Stromal cell of bone marrow (primary cell): ENCODE results near the gene KCNJ18.
"Not testable (repeated sequence)": the region's sequence is repeated elsewhere in the genome, so short reads cannot be mapped to it uniquely, and the experiment has no call there.

ENCODE experiments used
- DNase-seq: peaks from one replicate; pipeline ENCODE4 v3.0.0-alpha.2; 2012; ENCODE audit warnings: low read depth

Gene KCNJ18

DNA sequence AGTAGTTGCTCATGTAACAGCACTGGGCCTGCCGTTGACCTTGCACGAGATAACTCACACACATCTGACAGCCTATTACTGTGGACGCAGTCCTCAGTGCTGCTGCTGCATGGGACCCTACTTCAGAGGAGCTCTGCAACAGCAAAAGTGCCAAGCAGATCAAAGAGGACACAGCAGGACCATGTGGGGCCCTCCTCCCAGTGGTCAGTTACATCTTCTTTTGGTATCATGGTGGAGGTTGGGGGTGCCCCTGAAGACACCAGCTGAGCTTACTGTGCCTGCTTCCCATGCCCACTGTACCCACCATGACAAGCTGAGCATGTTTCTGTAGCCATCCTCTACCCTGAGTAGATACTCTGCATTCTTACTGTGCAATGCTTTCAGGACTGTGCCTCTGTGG is 41.6 kb downstream of the KCNJ18 start:
- DNase-seq, result not testable (repeated sequence)

DNA sequence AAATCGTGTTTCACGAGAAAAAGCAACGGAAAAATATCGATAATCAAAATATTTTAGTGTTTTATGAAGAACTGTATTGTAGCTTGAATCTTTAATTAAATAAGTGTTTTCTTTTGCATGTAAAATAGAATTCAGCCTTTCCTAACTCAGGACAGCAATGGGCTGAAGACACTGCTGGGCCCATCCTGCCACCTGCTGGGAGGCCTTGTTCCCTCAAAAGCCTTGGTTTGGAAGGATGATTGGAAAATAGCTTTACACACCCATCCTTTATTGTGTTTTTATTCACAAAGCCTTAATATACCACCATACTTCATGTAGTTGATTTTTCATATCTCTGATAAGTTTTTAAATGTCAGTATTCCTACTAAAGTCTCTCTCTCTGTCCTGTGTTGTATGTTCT is 43.5 kb downstream of the KCNJ18 start:
- DNase-seq, result not testable (repeated sequence)

DNA sequence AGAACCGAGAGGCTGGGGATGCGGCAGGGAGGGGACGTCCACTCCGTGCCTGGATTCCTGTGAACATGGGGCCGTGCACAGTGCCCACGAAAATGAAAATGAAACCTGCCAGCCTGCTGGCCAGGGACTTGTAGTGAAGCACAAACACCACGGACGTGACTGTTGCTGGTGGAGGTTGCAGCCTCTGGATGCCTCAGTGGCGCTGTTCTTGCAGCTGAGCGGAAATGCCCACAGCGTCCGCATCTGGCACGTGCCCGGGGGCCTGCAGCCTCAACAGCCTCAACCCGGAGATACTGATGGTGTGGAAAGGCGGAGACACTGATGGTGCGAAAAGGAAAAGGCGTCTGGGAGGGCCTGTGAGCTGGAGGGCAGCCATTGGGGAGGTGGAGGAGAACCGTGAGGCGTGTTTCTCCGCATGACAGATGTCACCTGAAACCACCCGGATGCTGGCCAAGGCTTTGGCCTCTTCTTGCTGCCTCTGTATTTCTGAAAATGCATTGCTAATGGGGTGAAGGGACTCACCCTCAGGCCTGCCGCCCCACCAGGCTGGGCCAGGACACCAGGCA is 44.8 kb downstream of the KCNJ18 start:
- DNase-seq, result not testable (repeated sequence)

DNA sequence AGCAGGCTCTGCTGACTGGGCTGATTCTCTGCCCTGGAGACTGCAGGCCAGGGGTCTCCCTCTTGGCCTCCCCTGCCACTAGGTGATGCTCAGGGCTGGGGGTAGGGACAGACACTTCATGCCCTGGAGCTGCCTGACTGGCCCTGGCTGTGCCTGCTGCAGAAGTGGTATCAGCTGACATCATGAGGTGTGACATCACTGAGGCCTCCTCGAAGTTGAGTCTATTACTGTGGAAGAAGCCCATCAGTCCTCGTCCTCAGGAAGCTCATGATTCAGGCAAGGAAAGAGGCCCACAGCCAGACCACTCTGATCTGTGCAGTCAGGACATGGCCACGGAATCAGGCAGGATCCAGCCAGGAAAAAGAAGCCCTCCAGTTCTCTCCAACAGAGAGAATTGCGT is 45.9 kb downstream of the KCNJ18 start:
- not testable (repeated sequence) for DNase-seq

DNA sequence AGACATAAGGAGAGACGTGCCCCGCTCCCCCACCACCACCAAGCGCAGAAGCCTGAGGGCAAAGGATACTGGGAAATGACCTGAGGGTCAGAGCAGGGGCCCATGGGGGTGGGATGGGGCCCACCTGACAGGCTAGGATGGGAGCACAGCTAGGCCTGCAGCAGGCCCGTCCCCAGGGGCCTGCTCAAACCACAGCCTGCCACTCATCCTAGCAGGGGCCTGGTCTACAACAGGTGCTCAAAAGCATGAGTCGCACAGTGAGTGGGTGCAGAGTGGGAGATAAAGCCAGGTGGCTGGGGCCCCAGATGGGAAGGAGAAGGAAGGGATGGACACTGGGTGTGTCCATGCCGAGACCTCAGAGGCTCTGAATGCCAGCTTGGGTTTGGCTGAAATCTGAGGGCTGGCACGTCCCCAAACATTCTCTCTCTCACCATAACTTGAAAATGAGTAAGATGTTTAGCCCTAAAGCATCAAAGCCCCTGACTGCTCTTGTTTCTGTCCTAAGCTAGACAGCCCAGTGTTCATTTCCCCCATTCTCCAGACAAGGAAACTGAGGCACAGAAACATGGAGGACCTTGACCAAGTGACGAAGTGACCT is 46.7 kb downstream of the KCNJ18 start:
- DNase-seq, result not testable (repeated sequence)

DNA sequence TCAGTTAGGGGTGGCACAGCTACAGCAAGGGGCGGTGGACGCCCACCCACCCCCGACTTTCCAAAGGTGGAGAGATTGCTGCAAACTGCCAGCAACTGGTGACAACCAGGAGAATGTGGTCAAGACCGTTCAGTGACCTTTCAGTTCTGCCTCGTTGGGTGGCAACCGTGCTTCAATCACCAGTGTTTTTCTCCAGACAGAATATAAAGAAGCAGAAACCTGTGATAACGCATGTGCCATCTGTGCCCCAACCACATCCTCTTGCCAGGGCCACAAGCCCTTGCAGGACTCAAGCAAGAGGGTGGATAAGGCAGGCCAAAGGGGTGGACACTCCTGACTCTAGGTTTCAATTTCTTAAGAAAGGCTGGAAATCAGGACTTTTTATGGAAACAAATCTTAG is 47.2 kb downstream of the KCNJ18 start:
- not testable (repeated sequence) for DNase-seq

DNA sequence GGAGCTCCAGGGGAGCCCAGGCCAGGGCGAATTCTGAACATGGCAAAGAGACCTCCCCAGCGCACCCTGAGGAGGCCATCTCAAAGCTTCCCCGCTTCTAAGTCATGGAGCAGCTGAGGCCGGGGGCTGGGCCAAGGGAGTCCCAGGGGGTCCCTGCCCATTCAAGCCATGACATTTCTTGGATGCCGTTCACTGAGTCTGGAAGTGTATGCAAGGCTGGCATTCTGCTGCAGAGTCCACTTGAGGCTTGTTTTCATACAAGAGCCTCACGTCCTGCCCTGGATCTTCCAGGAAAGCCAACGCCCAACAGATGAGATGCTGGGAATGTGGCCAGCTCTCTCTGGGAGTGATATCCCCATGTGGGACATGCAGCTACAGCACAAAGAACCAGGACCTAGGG is 48.5 kb downstream of the KCNJ18 start:
- not testable (repeated sequence) for DNase-seq

DNA sequence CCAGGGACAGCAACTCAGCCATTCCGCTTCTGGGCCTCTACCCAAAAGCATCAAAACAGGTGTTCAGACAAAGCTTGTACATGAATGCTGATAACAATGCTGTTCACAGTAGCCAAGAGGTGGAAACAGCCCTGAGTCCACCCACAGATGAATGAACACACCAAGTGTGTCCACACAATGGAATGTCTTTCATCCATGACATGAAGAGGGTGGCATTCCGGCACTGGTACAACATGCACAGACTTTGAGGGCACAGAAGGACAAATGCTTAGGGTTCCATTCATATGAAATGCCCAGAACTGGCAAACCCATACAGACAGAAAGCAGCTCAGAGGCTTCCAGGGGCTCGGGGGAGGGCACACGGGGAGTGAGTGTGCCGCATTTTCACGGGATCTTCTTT is 49.2 kb downstream of the KCNJ18 start:
- not testable (repeated sequence) for DNase-seq

DNA sequence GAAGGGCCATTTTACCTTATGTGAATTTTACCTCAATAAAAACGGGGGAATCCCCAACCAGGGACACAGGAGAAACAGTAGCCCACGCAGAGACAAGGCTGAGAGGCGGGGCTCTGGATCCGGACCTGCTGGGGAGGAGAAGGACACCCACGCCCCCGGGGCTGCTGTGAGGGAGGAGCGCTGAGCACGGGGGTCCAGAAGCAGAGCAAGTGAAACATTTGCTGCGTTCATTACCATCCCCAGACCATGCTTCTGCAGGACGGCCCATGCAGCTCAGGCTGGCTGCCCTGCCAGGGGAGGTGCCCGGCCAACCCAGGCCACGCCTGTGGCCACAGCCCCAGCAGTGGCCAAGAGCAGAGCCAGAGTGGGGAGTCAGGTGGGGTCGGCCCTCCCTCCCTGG is 50.0 kb downstream of the KCNJ18 start:
- no peak for DNase-seq

DNA sequence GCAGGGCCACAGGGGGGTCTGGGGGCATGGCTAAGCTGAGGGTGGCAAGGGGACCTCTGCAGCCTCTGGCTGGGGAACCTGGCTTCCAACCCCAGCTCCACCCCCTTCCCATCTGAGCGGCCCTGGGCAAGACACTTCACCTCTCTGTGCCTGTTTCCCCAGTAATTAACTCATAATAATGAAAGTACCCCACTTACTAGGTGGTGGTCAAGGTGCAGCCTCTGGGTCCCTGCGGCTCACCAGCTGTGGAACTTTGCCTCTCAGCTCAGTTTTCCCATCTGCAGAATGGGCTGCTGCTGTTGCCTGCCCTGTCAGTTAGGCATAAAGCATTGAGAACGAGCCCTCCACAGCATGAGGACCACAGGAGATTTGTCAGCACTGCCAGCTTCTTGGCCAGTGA is 51.8 kb downstream of the KCNJ18 start:
- not testable (repeated sequence) for DNase-seq

DNA sequence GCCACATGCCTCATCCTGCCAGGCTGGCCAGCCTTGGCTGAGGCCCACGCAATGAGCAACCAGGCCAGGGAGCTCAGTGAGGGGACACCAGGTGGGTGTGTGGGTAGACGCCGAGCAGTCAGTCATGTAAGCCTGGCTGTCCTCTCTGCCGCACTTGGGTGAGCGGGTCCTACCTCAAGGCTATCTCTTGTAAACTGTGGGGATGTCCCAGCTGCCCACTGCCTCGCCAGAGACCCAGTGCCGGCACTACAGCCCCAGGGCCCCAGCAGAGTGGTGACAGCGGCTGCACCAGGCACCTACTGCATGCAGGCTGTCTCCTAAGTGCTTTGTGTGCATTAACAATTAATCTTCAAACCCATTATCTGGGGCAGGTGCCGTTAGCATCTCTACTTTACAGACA is 52.3 kb downstream of the KCNJ18 start:
- DNase-seq, result not testable (repeated sequence)

DNA sequence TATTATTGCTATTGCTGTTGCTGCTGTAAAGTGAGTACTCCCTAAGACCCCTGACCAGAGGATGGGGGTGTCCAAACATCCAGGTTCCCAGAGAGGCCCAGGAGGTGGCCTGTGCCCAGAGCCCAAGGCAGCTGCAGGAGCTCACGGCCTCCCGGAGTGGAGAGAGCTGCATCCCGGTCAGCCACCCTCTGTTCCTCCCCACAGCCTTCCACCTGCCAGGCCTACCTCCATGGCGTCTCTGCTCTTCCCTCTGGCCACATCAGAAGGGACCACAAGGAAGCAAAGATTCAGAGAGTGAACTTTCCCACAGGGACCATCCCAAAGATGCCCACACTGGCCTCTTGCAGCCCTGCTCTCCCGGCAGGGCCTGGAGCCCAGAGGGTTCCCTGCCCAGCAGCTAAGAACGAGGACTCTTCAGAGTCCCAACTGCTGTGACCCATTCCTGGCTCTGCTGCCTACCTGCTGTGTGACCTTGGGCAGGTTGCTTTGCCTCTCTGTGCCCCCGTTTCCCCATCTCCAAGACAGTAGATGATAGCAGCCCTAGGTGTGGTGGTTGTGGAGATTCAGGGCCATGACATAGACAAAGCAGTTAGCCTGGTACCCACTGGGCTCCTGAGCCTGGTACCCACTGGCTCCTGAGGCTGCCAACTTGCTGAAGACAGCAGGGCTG is 53.2 kb downstream of the KCNJ18 start:
- not testable (repeated sequence) for DNase-seq

DNA sequence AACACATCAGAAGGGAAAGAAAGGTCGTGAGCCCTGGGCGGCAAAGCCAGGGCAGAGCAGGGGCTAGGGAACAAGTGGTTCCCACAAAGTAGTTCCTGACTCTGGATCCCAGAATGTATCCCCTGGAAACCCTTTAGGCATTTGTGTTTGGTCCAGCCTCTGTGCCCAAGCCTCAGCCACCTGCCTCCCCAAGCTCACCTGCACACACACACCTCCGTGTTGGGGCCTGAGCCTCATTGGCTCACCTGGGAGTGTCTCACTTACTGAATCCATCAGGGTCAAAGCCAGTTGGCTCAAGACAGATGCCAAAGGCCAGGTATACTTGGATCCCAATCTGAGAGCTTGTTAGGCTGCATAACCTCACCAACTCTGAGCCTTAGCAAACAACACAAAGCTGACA is 54.1 kb downstream of the KCNJ18 start:
- not testable (repeated sequence) for DNase-seq

DNA sequence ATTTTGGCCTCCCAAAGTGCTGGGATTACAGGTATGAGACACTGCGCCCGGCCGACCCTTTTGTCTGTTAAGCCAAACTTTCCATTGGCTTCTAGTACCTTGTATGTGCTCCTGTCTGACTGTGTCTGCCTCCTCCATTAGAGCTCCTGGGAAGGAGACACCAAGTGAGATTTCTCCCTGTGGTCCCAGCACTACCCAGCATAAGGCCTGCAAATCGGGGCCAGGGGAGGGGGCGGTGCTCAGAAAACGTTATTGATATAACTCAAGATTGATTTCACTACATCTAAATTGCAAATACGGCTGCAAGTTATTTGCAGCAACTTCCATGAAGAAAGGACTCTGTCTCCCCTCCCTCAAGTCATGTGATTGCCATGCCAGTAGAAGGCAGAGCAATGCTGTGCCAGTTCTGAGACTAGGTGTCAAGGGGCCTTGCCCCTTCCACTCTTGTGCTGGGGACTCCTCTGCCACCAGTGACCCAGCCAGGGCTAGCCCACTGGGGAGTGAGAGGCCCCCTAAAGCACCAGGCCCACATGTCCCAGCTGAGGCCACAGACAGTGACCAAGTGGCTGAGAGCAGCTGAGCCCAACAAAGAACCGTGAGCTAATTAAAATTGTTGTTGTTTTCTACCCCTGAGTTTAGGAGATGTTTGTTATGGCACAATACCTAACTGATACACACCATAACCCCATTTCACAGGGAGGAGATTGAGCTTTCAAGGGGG is 55.0 kb downstream of the KCNJ18 start:
- not testable (repeated sequence) for DNase-seq

DNA sequence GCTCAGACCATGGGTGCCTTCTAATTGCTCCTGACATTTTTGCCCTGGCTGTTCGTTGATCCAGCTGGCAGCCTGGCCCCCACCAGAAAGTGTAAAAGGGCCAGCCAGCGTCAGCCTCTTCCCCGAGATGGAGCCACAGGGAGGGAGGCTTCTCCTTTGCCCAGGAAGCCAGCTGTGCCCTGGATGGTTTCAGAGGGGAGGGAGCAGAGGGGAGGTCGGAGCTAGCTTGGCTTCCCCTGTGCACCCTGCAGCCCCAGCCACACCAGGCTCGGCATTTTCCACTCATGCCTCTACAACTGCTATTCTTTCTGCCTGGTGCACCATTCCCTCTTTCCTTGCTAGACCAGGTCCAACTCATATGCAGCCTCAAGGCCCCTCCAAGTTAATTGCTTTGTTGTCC is 56.4 kb downstream of the KCNJ18 start:
- DNase-seq, result not testable (repeated sequence)

DNA sequence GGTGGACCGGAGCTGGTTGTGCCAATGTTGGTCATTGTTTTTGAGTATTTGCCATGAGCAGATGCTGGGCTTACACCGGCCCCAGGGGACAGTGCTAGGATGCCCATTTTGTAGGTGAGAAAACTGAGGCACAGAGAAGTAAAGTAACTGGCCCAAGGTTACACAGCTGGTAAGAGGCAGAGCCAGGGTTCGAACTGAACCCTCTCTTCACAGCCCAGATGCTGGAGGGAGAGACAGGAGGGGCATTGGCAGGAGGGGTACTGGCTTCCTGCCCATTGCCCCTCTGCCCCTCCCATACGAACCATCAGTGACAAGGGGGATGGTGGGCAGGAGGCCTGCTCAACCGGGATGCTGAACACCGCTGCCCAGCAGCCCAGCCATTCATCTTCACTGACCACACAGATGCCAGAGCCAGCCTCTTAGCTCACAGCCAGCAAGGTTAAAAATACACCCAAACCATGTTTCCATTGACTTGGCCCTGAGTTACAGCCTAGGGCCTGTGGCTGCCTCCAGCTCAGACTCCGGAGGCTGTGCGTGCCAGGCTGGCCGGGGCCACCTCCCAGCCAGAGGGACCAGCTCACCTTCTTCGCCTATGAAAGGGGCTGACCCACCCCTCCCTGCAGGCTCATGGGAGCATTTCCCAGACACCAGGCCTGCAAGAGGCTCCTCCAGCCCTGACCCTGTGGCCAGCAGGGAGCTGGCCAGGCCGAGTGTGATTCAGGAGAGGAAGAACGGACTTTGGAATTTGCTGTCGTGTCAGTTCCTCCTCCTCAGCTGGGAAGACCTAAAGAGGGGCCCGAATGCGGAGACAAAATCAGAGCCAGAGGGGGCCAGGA is 57.6 kb downstream of the KCNJ18 start:
- DNase-seq, result not testable (repeated sequence)

DNA sequence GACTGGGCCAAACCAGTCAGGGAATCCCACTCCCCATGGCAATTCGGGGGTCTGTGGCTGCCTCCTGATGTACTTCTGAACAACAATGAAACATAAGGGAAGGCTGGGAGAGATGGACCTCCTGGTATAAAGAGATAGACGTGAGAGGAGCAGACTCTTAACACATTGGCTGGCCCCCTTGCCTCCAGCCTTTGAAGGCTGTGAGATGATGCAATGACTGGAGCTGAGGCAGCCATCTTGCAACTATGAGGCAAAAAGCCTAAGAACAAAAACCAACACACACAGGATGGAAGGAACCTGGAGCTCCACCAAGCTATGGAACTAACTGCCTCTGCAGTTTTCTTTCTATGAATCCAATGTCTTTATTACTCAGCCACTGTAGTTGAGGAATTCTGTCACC is 58.8 kb downstream of the KCNJ18 start:
- not testable (repeated sequence) for DNase-seq
